ENCODE measurements around the gene PLEKHH1.

PLEKHH1 gene

GRCh38 chr14:67569651-67570290 lies 36.7 kb downstream of the PLEKHH1 start:
- no peak for DNase-seq

GRCh38 chr14:67570453-67570852 lies 37.4 kb downstream of the PLEKHH1 start:
- no peak for DNase-seq

DNA sequence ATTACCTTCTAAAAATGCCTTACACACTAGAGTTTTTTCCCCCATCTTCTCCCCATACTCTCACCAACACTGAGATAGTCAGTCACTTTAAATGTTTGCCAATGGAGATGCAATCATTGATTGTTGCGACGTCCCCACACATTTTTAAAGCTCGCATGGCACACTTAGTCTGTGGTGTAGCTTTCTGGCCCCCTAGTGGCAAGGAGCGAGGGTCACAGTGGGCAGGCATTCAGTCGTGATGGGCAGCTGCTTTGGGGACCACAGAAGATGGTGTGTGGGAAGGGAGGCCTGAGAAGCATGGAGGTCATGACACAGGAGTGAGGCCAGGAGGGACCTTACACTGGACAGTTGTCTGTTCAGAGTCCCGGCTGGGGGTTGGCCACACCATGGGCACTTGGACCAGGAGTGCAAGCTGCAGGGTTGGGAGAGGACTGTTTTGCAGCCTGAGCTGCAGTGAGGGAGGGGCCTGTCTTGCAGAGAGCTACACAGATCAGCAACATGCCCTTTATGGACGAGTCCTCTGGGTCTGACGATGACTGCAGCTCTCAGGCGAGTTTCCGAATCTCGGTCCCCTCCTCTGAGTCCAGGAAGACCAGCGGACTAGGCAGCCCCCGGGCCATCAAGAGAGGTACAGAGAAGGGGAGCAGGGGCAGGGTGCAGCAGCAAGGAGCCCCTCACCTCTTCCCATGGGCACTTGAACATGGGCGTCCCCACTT lies 38.3 kb downstream of the PLEKHH1 start:
- DNase-seq, result peak; percentile 71

DNA sequence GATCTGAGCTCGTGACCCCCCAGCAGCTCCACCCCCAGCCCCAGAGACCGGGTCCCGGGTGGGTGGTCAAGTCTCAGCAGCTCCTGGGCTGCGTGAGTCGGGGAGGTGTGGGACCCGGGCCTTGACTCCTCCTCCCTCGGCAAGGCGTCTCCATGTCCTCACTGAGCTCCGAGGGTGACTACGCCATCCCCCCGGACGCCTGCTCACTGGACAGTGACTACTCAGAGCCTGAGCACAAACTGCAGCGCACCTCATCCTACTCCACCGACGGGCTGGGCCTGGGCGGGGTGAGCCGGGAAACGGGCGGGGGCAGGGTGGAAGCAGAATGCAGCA lies 38.9 kb downstream of the PLEKHH1 start:
- DNase-seq, result no peak

DNA sequence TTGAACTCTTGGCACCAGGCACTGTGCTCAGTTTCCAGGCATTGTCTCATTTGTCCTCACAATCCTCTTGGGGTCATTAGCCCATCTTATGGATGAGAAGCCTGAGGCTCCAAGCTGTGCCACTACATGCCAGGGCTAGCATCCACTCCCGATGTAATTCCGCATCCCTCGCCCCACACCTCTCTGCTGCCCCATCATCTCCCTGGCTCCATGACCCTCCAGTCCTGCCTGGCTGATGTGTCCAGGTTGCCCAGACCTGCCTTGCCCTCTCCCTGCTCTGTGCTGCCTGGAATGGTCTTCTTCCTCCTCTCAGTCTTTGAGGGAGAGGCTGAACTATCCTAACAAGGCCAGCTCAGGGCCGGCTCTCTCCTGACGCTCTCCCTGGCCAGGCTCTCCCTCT lies 39.5 kb downstream of the PLEKHH1 start:
- DNase-seq, result no peak

DNA sequence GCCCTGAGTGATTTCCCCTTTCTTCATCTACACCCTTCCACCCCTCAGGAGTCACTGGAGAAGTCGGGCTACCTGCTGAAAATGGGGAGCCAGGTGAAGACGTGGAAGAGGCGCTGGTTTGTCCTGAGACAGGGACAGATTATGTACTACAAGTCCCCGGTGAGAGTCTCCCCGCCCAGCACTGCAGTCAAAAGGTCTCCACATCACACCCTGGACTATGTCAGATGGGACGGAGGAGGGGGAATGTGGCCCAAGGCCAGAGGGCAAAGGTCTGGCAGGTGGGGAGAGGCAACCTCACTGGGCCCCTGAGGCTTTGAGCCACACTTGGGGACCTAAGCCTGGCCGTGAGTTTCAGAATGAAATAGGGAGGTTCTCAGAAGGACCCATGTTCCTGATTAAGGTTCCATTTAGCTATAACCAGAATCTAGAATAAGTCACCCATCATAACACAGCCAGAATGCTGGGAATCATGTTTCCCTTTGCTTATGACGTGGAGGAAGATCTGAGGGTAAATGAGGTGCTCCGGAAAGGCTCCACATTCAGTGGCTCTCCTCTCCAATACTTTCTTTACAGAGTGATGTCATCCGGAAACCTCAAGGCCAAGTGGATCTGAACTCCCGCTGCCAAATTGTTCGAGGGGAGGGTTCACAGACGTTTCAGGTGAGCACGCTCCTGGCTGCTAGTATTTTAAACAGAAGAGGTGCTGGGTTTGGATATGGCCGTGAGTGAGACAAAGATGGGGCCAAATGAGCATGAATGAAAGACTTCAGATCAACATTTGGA lies 40.3 kb downstream of the PLEKHH1 start:
- no peak for DNase-seq

GRCh38 chr14:67574156-67574555 lies 41.1 kb downstream of the PLEKHH1 start:
- DNase-seq, result no peak

DNA sequence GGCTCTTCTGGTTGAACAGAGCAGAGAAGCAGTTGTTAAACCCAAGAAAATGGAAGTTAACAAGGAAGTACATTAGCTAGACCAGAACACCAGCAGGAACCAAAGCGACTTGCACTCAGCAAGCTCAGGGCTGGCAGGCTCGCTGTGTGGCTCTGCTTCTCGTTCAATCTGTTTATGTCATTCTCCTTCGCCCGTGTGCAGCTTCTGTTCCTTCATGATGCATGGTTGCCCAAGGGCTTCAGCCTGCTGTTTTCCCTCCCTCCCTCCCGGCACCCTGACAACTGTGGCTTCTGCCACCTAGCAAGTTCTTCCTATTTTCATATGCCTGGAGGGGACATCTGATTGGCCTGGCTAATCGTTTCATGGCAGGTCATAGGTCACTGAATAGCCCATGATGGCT lies 41.7 kb downstream of the PLEKHH1 start:
- no peak for DNase-seq

- DNase-seq, result no peak
These were observed 42.6 kb downstream of the PLEKHH1 start for GRCh38 chr14:67575684-67576083.

- DNase-seq, result no peak
These were observed 43.3 kb downstream of the PLEKHH1 start for GRCh38 chr14:67576216-67576955.

DNA sequence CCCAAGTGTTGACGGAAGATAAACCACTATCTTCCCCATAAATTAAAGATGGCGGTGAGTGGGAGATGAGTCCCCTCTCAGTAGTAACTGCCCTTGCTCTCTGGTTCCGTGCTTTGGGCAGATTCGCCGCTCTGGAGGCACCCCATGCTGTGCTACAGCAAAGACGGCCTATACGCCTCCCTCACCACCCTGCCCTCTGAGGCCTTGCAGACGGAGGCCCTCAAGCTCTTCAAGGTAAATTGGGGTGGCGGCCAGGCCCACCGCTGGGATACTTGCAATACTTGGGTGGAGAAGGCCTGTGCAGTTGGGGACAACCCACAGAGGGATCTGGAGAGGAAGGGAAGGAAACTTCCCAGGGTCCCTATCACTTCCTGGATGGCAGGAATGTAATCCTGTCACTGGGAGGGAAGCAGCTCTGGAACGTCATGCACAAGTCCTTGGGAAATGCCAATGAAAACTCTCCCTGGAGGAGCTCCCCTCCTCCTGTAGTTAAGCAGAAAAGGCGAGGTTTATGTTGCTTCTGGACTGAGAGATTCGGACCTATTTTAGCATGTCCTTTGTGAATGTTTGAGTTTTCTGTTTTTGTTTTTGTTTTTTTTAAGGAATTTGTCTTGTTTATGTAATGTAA lies 44.2 kb downstream of the PLEKHH1 start:
- no peak for DNase-seq

DNA sequence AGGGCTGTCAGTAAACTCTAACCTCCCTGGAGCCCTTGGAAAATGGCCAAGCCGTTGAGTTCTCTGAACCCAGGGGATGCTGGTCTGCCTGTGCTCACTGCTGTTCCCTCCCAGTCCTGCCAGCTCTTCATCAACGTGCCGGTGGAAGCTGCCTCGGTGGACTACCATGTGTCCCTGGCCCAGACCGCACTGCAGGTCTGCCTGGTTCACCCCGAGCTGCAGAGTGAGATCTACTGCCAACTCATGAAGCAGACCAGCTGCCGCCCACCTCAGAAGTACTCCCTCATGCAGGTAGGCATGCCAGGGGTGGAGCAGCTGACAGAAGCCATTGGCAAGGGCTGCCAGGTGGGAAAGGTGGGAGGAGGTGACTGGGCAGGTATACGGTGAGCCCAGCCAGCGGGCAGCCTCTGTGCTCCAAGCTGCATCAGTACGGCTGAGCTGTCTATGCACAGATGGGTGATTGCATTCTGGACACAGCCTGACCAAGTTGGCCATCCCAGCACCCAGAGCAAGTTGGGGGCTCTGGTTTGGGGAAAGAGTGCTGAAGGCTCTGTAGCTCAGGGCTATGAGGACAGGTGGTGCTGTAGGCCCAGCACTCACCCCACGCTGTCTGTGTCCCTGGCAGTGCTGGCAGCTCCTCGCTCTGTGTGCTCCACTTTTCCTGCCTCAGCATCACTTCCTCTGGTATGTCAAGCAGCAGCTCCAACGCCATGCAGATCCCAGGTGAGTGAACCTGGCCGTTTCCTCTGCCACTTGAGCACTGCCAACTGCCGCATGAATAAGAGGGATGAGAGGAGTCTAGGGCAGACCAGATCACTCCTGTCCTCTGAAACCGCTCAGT lies 45.0 kb downstream of the PLEKHH1 start:
- DNase-seq, result no peak

GRCh38 chr14:67579040-67579439 lies 46.0 kb downstream of the PLEKHH1 start:
- DNase-seq, result no peak

- no peak for DNase-seq
These were observed 46.5 kb downstream of the PLEKHH1 start for GRCh38 chr14:67579636-67580035.

DNA sequence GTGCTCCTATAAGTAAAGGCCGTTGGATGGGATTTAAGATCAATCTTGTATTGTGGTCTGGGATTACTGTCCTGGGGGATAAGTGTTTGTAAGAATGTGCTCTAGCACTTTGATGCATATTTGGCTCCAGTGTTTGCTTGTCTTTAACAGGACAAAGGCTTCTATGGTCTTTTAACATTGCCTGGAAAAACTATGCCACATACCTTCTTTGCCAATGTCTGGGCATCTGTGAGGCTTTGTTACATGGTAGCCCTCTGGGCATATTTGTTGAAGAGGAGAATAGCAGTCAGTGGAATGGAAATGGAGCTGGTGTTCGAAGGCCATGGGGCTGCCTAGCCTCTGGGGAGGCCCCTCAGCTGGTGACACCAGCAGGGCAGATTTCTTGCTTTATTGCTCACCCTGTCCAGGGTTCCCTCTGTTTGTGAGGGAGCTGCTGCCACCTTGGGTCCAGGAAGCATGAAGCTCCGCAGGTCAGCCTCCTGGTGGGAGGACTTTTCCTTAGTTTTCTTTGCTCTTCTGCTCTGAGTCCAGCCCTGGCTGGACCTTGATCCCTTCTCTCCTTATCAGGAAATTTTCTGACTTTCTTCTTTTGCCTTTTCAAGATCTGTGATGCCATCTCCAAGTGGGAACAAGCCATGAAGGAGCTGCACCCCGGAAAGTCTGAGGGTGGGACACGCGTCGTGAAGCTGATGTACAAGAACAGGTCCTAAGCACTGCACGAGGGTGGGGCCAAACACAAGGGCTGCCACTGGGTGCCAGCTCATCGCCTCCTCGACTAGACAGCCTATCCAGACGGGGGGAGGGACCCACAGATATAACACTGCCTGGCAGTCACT lies 47.5 kb downstream of the PLEKHH1 start:
- no peak for DNase-seq

DNA sequence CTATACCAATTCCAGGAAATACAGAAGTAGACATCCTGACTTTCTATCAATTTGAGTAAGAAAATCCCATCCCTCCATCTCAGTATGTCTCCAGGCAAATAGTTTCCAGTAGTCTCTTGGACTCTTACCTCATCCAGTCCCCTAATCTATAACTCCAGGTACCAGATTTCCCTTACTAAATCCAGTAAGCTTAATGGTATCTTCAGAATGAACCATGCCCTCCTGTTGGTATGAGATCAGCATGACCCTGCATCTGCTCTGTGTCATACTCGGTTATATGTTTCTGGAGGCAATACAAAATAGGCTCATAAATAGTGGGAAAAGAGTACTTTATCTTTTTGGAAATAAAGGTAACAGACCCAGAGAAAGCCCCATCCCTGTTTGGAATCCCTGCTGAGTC lies 48.6 kb downstream of the PLEKHH1 start:
- no peak for DNase-seq

- no peak for DNase-seq
These were observed 49.0 kb downstream of the PLEKHH1 start for GRCh38 chr14:67582061-67582460.

GRCh38 chr14:67583711-67584644 lies 50.9 kb downstream of the PLEKHH1 start:
- peak; percentile 66 for DNase-seq

DNA sequence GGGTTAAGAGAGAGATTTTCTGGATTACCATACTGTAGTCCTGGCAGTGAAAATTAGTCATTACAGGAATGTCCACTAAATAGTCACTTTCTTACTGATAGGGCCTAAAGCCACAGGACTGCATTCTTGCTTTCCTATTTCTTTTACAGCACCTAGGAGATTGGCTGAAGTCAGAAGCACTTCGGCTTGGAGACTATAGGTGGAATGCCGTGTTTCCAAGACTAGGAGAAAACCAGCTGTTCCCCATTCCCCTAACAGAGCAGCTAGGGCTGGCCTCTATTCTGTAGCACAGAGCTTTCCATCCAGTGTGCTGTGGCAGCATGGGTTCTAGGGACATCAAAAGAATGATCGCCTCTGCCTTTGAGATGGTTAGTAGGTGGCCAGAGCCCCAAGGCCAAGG lies 51.9 kb downstream of the PLEKHH1 start:
- DNase-seq, result no peak

DNA sequence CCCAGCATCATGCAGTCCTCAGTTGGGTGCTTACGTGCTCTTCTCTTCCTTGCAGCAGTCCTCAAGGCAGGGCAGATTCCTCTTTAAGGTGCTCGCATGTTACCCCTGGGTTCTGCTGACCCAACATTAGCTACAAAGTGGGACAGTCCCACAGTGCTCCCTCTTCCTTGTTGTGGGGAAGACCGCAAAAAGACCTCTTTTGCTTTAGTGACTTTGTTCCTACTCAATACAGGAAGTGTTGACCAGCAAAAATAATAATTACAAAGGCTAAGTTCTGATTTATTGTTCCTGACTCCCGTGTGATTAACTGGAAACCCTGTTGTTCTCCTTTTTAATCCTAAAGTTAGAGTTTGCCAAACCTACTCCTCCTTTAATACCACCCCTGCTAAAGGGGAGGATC lies 53.3 kb downstream of the PLEKHH1 start:
- DNase-seq, result no peak
